PC-3 (cell line): ENCODE measurements around the gene SCGB1C1. TPM values are rescaled to one million over a fixed set of nuclear protein-coding genes. Genes with fewer than 3 reads are reported as not detected.

Source experiments
- ATAC-seq: fragments of 200-7000 bp; cut with Tn5 transposase; 2 replicates; pipeline ENCODE4 v1.9.1; 2020; ENCODE audit warnings: mild to moderate bottlenecking, moderate library complexity
- BruUV-seq: library from RNA; stranded (reverse); fragments of 400-500 nt; replicated peaks from 2 replicates; lab custom pipeline; 2021; lab: Mats Ljungman, UMichigan
- CTCF ChIA-PET: fragments of 300-600 bp; sonication (Branson Sonifier 250); formaldehyde crosslinking; loops from one replicate; lab custom pipeline; 2022; ENCODE audit warnings: antibody characterized with exemption; lab: Charles Lee
- POLR2A ChIA-PET: fragments of 300-600 bp; sonication (Branson Sonifier 250); formaldehyde crosslinking; loops from one replicate; lab custom pipeline; 2022; ENCODE audit warnings: antibody characterized with exemption; ENCODE audit not compliant: unreplicated experiment; lab: Charles Lee
- DNase-seq: peaks from one replicate; pipeline ENCODE4 v3.0.0-alpha.2; 2015
- H2AFZ ChIP-seq: fragments of 300-600 bp; sonication (generic); 2 replicates; pipeline ENCODE4 v1.6.0; 2016; ENCODE audit warnings: antibody characterized with exemption, low read length
- H3F3A ChIP-seq: fragments of 300-600 bp; sonication (generic); one replicate; pipeline ENCODE4 v1.6.0; 2017; ENCODE audit warnings: antibody characterized with exemption, low read length, control low read depth, mild to moderate bottlenecking; ENCODE audit not compliant: unreplicated experiment
- H3K27ac ChIP-seq: fragments of 300-600 bp; sonication (generic); 2 replicates; pipeline ENCODE4 v1.5.1; 2016; ENCODE audit warnings: mild to moderate bottlenecking, low read length
- H3K27me3 ChIP-seq: fragments of 300-600 bp; sonication (generic); 2 replicates; pipeline ENCODE4 v1.6.1; 2016; ENCODE audit warnings: low read length, mixed read lengths
- H3K36me3 ChIP-seq: fragments of 300-600 bp; sonication (generic); 2 replicates; pipeline ENCODE4 v1.6.1; 2016; ENCODE audit warnings: low read depth, mixed run types, low read length, mixed read lengths
- H3K4me1 ChIP-seq: fragments of 300-600 bp; sonication (generic); 2 replicates; pipeline ENCODE4 v1.5.1; 2016; ENCODE audit warnings: low read length; ENCODE audit not compliant: insufficient read depth
- H3K4me2 ChIP-seq: fragments of 300-600 bp; sonication (generic); 2 replicates; pipeline ENCODE4 v1.6.0; 2016; ENCODE audit warnings: low read length
- H3K4me3 ChIP-seq: fragments of 300-600 bp; sonication (generic); 2 replicates; pipeline ENCODE4 v1.5.1; 2016; ENCODE audit warnings: mild to moderate bottlenecking, low read length, mixed read lengths
- H3K79me2 ChIP-seq: fragments of 300-600 bp; sonication (generic); 2 replicates; pipeline ENCODE4 v1.6.1; 2017; ENCODE audit warnings: low read length, mixed read lengths
- H3K9ac ChIP-seq: fragments of 300-600 bp; sonication (generic); 2 replicates; pipeline ENCODE4 v1.6.0; 2016; ENCODE audit warnings: mild to moderate bottlenecking, low read length
- H3K9me2 ChIP-seq: fragments of 300-600 bp; sonication (generic); replicated peaks from 2 replicates; pipeline ENCODE4 v1.6.1; 2016; ENCODE audit warnings: mixed run types, low read length, mixed read lengths
- H3K9me3 ChIP-seq: fragments of 300-600 bp; sonication (generic); 2 replicates; pipeline ENCODE4 v1.6.1; 2016; ENCODE audit warnings: low read length, mixed read lengths
- H4K20me1 ChIP-seq: fragments of 300-600 bp; sonication (generic); 2 replicates; pipeline ENCODE4 v1.6.1; 2016; ENCODE audit warnings: low read length, mixed read lengths
- EZH2 ChIP-seq: fragments of 300-600 bp; sonication (generic); IDR thresholded peaks from one replicate; pipeline ENCODE4 v1.6.1; 2017; ENCODE audit warnings: antibody characterized with exemption, mild to moderate bottlenecking, low read length; ENCODE audit not compliant: unreplicated experiment
- EZH2phosphoT487 ChIP-seq: fragments of 300-600 bp; sonication (generic); IDR thresholded peaks from 2 replicates; pipeline ENCODE4 v1.6.1; 2018; ENCODE audit warnings: mild to moderate bottlenecking, antibody characterized with exemption, low read length, borderline replicate concordance
- intact Hi-C: fragments of 100-400 bp; cut with micrococcal nuclease; formaldehyde crosslinking; loops from 2 replicates; pipeline ENCODE4 v1.9.0; 2023
- total RNA-seq: library from RNA; depleted of rRNA; stranded (reverse); fragments of >200 nt; gene quantifications from 2 replicates; pipeline ENCODE4 v1.2.3, GENCODE V29; 2014
- TF ChIP-seq, protein P1 (sequence below): fragments of 300-600 bp; sonication (generic); conservative IDR thresholded peaks from 2 replicates; pipeline ENCODE4 v1.5.1; 2017; ENCODE audit warnings: antibody characterized with exemption, low read depth, mild to moderate bottlenecking, low read length

Gene SCGB1C1
- total RNA-seq, 1 experiment from 2014 or later: not detected

DNA sequence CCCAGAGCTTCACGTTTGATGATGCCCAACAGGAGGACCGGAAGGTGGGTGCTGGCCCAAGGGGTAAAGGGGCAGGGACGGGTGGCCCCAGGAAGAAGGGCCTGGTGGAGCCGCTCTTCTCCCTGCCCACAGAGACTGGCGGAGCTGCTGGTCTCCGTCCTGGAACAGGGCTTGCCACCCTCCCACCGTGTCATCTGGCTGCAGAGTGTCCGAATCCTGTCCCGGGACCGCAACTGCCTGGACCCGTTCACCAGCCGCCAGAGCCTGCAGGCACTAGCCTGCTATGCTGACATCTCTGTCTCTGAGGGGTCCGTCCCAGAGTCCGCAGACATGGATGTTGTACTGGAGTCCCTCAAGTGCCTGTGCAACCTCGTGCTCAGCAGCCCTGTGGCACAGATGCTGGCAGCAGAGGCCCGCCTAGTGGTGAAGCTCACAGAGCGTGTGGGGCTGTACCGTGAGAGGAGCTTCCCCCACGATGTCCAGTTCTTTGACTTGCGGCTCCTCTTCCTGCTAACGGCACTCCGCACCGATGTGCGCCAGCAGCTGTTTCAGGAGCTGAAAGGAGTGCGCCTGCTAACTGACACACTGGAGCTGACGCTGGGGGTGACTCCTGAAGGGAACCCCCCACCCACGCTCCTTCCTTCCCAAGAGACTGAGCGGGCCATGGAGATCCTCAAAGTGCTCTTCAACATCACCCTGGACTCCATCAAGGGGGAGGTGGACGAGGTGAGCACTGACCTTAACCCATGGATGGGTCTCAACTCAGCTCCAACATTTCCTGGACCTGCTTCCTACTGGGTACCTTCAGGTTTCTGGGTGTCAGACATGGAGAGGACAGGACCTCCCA is 16.6 kb downstream of the SCGB1C1 start:
- H3K9me3 ChIP-seq: no peaks in the 10 kb centered on the region
- BruUV-seq: TSS peak; percentile 2
- DNase-seq (no peak), ATAC-seq (no peak)
- H3K9me2 ChIP-seq: no peaks in the 10 kb centered on the region
- H3K4me1 ChIP-seq: peaks cover 23% of the 10 kb centered on the region
- H3K36me3 ChIP-seq: peaks cover 47% of the 10 kb centered on the region
- no peaks in the 10 kb centered on the region for H4K20me1 ChIP-seq
- peak overlapping the region; percentile 98; the same call in 1 of the 2 replicates for H3K27ac ChIP-seq
- POLR2A ChIA-PET: no interaction called here
- intact Hi-C loops: no loop called here
- peak overlapping the region; percentile 97 for H3K4me2 ChIP-seq
- no peaks in the 10 kb centered on the region for H3F3A ChIP-seq
- H3K79me2 ChIP-seq: peaks cover 61% of the 10 kb centered on the region
- H2AFZ ChIP-seq: no peak overlapping the region
- peak overlapping the region; percentile 91 for H3K4me3 ChIP-seq
- H3K27me3 ChIP-seq: no peaks in the 10 kb centered on the region
- CTCF ChIA-PET: no interaction called here
- peak overlapping the region; percentile 98 for H3K9ac ChIP-seq
- TF ChIP-seq EZH2phosphoT487: no peak

DNA sequence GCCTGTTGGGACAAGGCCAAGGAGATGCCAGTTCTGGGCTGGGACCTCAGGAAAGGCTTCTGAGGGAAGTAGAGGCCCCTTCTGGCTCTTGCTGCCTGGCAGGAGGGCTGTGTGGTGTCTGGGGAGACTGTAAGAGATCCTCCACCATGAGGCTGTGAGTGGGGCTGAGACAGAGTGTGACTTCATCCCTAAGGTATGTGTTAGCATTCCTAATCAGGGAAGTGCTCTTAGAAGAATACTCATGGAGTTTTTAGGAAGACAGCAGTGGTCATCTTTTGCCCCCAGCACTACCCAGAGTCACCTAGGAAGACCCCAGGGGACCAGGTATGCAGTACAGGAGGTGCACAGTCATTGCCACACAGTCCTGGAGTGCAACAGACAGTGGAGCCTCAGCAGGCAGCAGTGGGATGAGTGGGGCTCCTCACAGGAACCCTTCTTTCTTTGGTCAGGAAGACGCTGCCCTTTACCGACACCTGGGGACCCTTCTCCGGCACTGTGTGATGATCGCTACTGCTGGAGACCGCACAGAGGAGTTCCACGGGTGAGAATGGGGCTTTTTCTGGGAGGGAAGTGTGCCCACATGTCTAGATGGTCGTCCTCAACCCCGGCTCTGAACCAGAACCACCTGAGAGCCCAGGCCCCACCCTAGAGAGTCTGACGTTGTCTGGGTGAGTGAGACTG is 17.4 kb downstream of the SCGB1C1 start:
- Histone ChIP-seq H3K4me3 (peak overlapping the region; percentile 91), H2AFZ (no peak overlapping the region), H3K79me2 (peaks cover 58% of the 10 kb centered on the region), H3K27ac (no peak overlapping the region), H3K9me2 (no peaks in the 10 kb centered on the region), H3K9me3 (no peaks in the 10 kb centered on the region), H3K4me2 (peak overlapping the region; percentile 97), H3K27me3 (no peaks in the 10 kb centered on the region), H4K20me1 (no peaks in the 10 kb centered on the region), H3K4me1 (peaks cover 23% of the 10 kb centered on the region), H3K9ac (peak overlapping the region; percentile 98), H3F3A (no peaks in the 10 kb centered on the region), H3K36me3 (peaks cover 50% of the 10 kb centered on the region)
- ATAC-seq (no peak), DNase-seq (peak; percentile 62)
- ChIA-PET POLR2A (no interaction called here), CTCF (no interaction called here)
- BruUV-seq: no TSS peak
- TF ChIP-seq EZH2 (no peak), EZH2phosphoT487 (no peak)
- TF ChIP-seq, protein P1, sequence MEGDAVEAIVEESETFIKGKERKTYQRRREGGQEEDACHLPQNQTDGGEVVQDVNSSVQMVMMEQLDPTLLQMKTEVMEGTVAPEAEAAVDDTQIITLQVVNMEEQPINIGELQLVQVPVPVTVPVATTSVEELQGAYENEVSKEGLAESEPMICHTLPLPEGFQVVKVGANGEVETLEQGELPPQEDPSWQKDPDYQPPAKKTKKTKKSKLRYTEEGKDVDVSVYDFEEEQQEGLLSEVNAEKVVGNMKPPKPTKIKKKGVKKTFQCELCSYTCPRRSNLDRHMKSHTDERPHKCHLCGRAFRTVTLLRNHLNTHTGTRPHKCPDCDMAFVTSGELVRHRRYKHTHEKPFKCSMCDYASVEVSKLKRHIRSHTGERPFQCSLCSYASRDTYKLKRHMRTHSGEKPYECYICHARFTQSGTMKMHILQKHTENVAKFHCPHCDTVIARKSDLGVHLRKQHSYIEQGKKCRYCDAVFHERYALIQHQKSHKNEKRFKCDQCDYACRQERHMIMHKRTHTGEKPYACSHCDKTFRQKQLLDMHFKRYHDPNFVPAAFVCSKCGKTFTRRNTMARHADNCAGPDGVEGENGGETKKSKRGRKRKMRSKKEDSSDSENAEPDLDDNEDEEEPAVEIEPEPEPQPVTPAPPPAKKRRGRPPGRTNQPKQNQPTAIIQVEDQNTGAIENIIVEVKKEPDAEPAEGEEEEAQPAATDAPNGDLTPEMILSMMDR: no peak
- intact Hi-C loops: no loop called here

- Histone ChIP-seq H2AFZ (no peak overlapping the region), H3K9me3 (no peaks in the 10 kb centered on the region), H3K9ac (no peak overlapping the region), H3K79me2 (peaks cover 53% of the 10 kb centered on the region), H3K27ac (no peak overlapping the region), H3K36me3 (peaks cover 46% of the 10 kb centered on the region), H3K27me3 (no peaks in the 10 kb centered on the region), H3K4me2 (peak overlapping the region; percentile 97), H3F3A (no peaks in the 10 kb centered on the region), H4K20me1 (no peaks in the 10 kb centered on the region), H3K4me1 (peaks cover 22% of the 10 kb centered on the region), H3K4me3 (peak overlapping the region; percentile 91), H3K9me2 (no peaks in the 10 kb centered on the region)
- ChIA-PET POLR2A (no interaction called here), CTCF (no interaction called here)
- DNase-seq (no peak), ATAC-seq (no peak)
- TF ChIP-seq EZH2 (no peak), EZH2phosphoT487 (no peak)
- TF ChIP-seq, protein P1: no peak
- intact Hi-C loops: no loop called here
- BruUV-seq: no TSS peak
Measured at GRCh38 chr11:210803-211180, 17.9 kb downstream of the SCGB1C1 start.
